ENCODE data around the gene CSNK1G1.
A peak's percentile ranks its signal among the peaks of the same experiment; 100 is the strongest.
"Not testable (repeated sequence)": the region's sequence is repeated elsewhere in the genome, so short reads cannot be mapped to it uniquely, and the experiment has no call there.

CSNK1G1 gene

GRCh38 chr15:64383760-64384159, 27.8 kb upstream of the CSNK1G1 start:
- no CpG with 5 or more reads among the region's 2 CpGs for WGBS (ENCODE audit: extremely low coverage, insufficient coverage, insufficient read length)
- no peak overlapping the region for H3K4me3 ChIP-seq (ENCODE audit: low read depth, low read length)

GRCh38 chr15:64381000-64381751, 25.2 kb upstream of the CSNK1G1 start, which contains the start of gene PCLAF:
Gene PCLAF, minus strand, starts transcription at chr15:64381441. Its CDS starts 70 bp downstream, at chr15:64381371.
- Histone ChIP-seq H2AK5ac (ENCODE audit: low read length) (no peak within 1 kb of the TSS), H3K27me3 (ENCODE audit: insufficient read depth, low read length) (no peaks in the 10 kb centered on the region), H3K4me2 (ENCODE audit: low read length) (peak within 1 kb of the TSS; percentile 63), H2BK12ac (ENCODE audit: low read length) (no peak within 1 kb of the TSS), H3K4ac (ENCODE audit: low read depth, low read length) (no peak within 1 kb of the TSS), H2AFZ (ENCODE audit: insufficient read depth, low read length, poor library complexity) (peak within 1 kb of the TSS; percentile 69), H3K9me3 (ENCODE audit: insufficient read depth, low read depth, low read length) (no peaks in the 10 kb centered on the region), H3K79me2 (ENCODE audit: control insufficient read depth, insufficient read depth, low read length, poor library complexity) (peaks cover 6% of the 10 kb centered on the region), H3K14ac (ENCODE audit: low read length) (peak within 1 kb of the TSS; percentile 71), H2BK5ac (ENCODE audit: low read depth, low read length, poor library complexity) (peak within 1 kb of the TSS; percentile 58), H4K91ac (ENCODE audit: low read depth, low read length) (peak within 1 kb of the TSS; percentile 32), H3K79me1 (ENCODE audit: low read length) (peaks cover 4% of the 10 kb centered on the region), H4K12ac (ENCODE audit: low read depth, low read length) (peak within 1 kb of the TSS; percentile 62), H2BK120ac (ENCODE audit: insufficient read depth, low read length, poor library complexity) (no peak within 1 kb of the TSS), H3K4me3 (ENCODE audit: low read depth, low read length) (peak within 1 kb of the TSS; percentile 74), H3K18ac (ENCODE audit: low read length) (peak within 1 kb of the TSS; percentile 58), H3K27ac (ENCODE audit: low read depth, low read length) (no peak within 1 kb of the TSS), H3K9ac (ENCODE audit: low read length) (peak within 1 kb of the TSS; percentile 15), H3K36me3 (ENCODE audit: control insufficient read depth in 1 of 2, insufficient read depth in 2 of 2, low read length in 2 of 2) (peaks cover 0 to 2% of the 10 kb centered on the region in 2 experiments), H3K23ac (ENCODE audit: low read length) (no peak within 1 kb of the TSS), H4K8ac (ENCODE audit: low read depth, low read length) (peak within 1 kb of the TSS; percentile 73), H3K4me1 (ENCODE audit: control insufficient read depth in 1 of 2, insufficient read depth in 2 of 2, low read length in 2 of 2) (peaks cover 0 to 3% of the 10 kb centered on the region in 2 experiments)
- no CpG with 5 or more reads among the region's 38 CpGs for WGBS (ENCODE audit: extremely low coverage, insufficient coverage, insufficient read length)
- DNase-seq = peak; percentile 77 to 82

More at GRCh38 chr15:64383760-64384159, 27.8 kb upstream of the CSNK1G1 start:
- no peak overlapping the region for H2BK5ac ChIP-seq (ENCODE audit: low read depth, low read length, poor library complexity)
- H3K36me3 ChIP-seq (ENCODE audit: control insufficient read depth in 1 of 2, insufficient read depth in 2 of 2, low read length in 2 of 2) = no peaks in the 10 kb centered on the region
- H3K27ac ChIP-seq (ENCODE audit: low read depth, low read length) = no peak overlapping the region
- no peak overlapping the region for H4K8ac ChIP-seq (ENCODE audit: low read depth, low read length)
- peaks cover 6% of the 10 kb centered on the region for H3K79me1 ChIP-seq (ENCODE audit: low read length)
- no peak overlapping the region for H2BK12ac ChIP-seq (ENCODE audit: low read length)
- H3K4me2 ChIP-seq (ENCODE audit: low read length) = no peak overlapping the region
- no peak overlapping the region for H3K14ac ChIP-seq (ENCODE audit: low read length)
- no peak overlapping the region for H2AFZ ChIP-seq (ENCODE audit: insufficient read depth, low read length, poor library complexity)
- H3K27me3 ChIP-seq (ENCODE audit: insufficient read depth, low read length) = no peaks in the 10 kb centered on the region
- no peak overlapping the region for H4K91ac ChIP-seq (ENCODE audit: low read depth, low read length)
- H3K4ac ChIP-seq (ENCODE audit: low read depth, low read length) = no peak overlapping the region
- H2AK5ac ChIP-seq (ENCODE audit: low read length) = no peak overlapping the region
- H2BK120ac ChIP-seq (ENCODE audit: insufficient read depth, low read length, poor library complexity) = no peak overlapping the region
- H3K79me2 ChIP-seq (ENCODE audit: control insufficient read depth, insufficient read depth, low read length, poor library complexity) = peaks cover 9% of the 10 kb centered on the region
- H3K23ac ChIP-seq (ENCODE audit: low read length) = no peak overlapping the region
- no peak overlapping the region for H3K18ac ChIP-seq (ENCODE audit: low read length)
- H3K9ac ChIP-seq (ENCODE audit: low read length) = no peak overlapping the region
- no peak for DNase-seq
- no peak overlapping the region for H4K12ac ChIP-seq (ENCODE audit: low read depth, low read length)
- no peaks in the 10 kb centered on the region for H3K9me3 ChIP-seq (ENCODE audit: insufficient read depth, low read depth, low read length)
- H3K4me1 ChIP-seq (ENCODE audit: control insufficient read depth in 1 of 2, insufficient read depth in 2 of 2, low read length in 2 of 2) = peaks cover 4 to 6% of the 10 kb centered on the region in 2 experiments

DNA sequence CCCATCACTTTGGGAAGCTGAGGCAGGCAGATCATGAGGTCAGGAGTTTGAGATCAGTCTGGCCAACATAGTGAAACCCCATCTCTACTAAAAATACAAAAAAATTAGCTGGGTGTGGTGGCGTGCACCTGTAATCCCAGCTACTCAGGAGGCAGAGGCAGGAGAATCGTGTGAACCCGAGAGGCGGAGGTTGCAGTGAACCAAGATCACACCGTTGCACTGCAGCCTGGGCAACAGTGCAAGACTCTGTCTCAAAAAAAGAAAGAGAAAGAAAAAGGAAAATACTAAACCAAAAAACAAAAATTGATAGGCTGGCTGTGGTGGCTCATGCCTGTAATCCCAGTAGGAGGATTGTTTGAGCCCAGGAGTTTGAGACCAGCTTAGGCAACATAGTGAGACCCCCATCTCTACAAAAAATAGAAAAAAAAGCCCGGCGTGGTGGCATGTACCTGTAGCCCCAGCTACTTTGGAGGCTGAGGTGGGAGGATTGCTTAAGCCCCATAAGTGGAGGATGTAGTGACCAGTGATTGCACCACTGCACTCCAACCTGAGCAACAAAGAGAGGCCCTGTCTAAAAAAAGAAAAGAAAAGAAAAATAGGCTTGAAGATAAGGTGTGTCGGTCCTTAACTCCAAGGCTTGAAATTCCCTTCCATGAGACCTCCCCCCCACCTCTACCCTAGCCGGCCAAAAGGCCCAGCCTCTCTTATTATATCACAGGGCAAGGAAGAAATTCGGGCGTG, 24.3 kb upstream of the CSNK1G1 start:
- peak overlapping the region; percentile 74 for H3K4me3 ChIP-seq (ENCODE audit: low read depth, low read length)
- peak overlapping the region; percentile 15 for H3K9ac ChIP-seq (ENCODE audit: low read length)
- H3K36me3 ChIP-seq (ENCODE audit: control insufficient read depth in 1 of 2, insufficient read depth in 2 of 2, low read length in 2 of 2); H3K27ac ChIP-seq (ENCODE audit: low read depth, low read length); H2BK5ac ChIP-seq (ENCODE audit: low read depth, low read length, poor library complexity); H3K4ac ChIP-seq (ENCODE audit: low read depth, low read length); H4K91ac ChIP-seq (ENCODE audit: low read depth, low read length); H3K79me2 ChIP-seq (ENCODE audit: control insufficient read depth, insufficient read depth, low read length, poor library complexity); H4K12ac ChIP-seq (ENCODE audit: low read depth, low read length); H3K4me1 ChIP-seq (ENCODE audit: control insufficient read depth in 1 of 2, insufficient read depth in 2 of 2, low read length in 2 of 2); H2BK120ac ChIP-seq (ENCODE audit: insufficient read depth, low read length, poor library complexity); H3K23ac ChIP-seq (ENCODE audit: low read length); H2AK5ac ChIP-seq (ENCODE audit: low read length); H2BK12ac ChIP-seq (ENCODE audit: low read length); H3K18ac ChIP-seq (ENCODE audit: low read length); H4K8ac ChIP-seq (ENCODE audit: low read depth, low read length); H3K27me3 ChIP-seq (ENCODE audit: insufficient read depth, low read length); H3K79me1 ChIP-seq (ENCODE audit: low read length); DNase-seq; H3K9me3 ChIP-seq (ENCODE audit: insufficient read depth, low read depth, low read length): not testable (repeated sequence)
- peak overlapping the region; percentile 69 for H2AFZ ChIP-seq (ENCODE audit: insufficient read depth, low read length, poor library complexity)
- peak overlapping the region; percentile 71 for H3K14ac ChIP-seq (ENCODE audit: low read length)
- WGBS (ENCODE audit: extremely low coverage, insufficient coverage, insufficient read length) = no CpG with 5 or more reads among the region's 11 CpGs
- peak overlapping the region; percentile 63 for H3K4me2 ChIP-seq (ENCODE audit: low read length)

- Histone ChIP-seq H4K8ac (ENCODE audit: low read depth, low read length) (no peak overlapping the region), H4K91ac (ENCODE audit: low read depth, low read length) (no peak overlapping the region), H3K27ac (ENCODE audit: low read depth, low read length) (no peak overlapping the region), H2AK5ac (ENCODE audit: low read length) (no peak overlapping the region), H3K27me3 (ENCODE audit: insufficient read depth, low read length) (no peaks in the 10 kb centered on the region), H2BK5ac (ENCODE audit: low read depth, low read length, poor library complexity) (no peak overlapping the region), H3K4me3 (ENCODE audit: low read depth, low read length) (no peak overlapping the region), H2AFZ (ENCODE audit: insufficient read depth, low read length, poor library complexity) (no peak overlapping the region), H3K9me3 (ENCODE audit: insufficient read depth, low read depth, low read length) (no peaks in the 10 kb centered on the region), H3K23ac (ENCODE audit: low read length) (no peak overlapping the region), H3K9ac (ENCODE audit: low read length) (no peak overlapping the region), H2BK120ac (ENCODE audit: insufficient read depth, low read length, poor library complexity) (no peak overlapping the region), H3K36me3 (ENCODE audit: control insufficient read depth in 1 of 2, insufficient read depth in 2 of 2, low read length in 2 of 2) (peaks cover 6 to 9% of the 10 kb centered on the region in 2 experiments), H3K14ac (ENCODE audit: low read length) (no peak overlapping the region), H3K79me1 (ENCODE audit: low read length) (peaks cover 4% of the 10 kb centered on the region), H3K18ac (ENCODE audit: low read length) (no peak overlapping the region), H4K12ac (ENCODE audit: low read depth, low read length) (no peak overlapping the region), H3K4me1 (ENCODE audit: control insufficient read depth in 1 of 2, insufficient read depth in 2 of 2, low read length in 2 of 2) (peaks cover 0 to 3% of the 10 kb centered on the region in 2 experiments), H3K4me2 (ENCODE audit: low read length) (no peak overlapping the region), H3K4ac (ENCODE audit: low read depth, low read length) (no peak overlapping the region), H2BK12ac (ENCODE audit: low read length) (no peak overlapping the region), H3K79me2 (ENCODE audit: control insufficient read depth, insufficient read depth, low read length, poor library complexity) (peaks cover 6% of the 10 kb centered on the region)
- no CpG with 5 or more reads among the region's 9 CpGs for WGBS (ENCODE audit: extremely low coverage, insufficient coverage, insufficient read length)
- DNase-seq = no peak
Observed at GRCh38 chr15:64379216-64379960, 23.4 kb upstream of the CSNK1G1 start.
